Right lobe of liver (tissue), 4 donors: Measurements from ENCODE around the gene CDYL.

Experiments used
- POLR2A ChIP-seq: fragments of 450-650 bp; IDR thresholded peaks from one replicate; pipeline ENCODE4 v1.6.1; 2017; ENCODE audit warnings: antibody characterized with exemption, mild to moderate bottlenecking
- TF ChIP-seq, protein P1 (sequence below), 4 donors: fragments of 200-600 bp in 3 of 4; fragments of 450-650 bp in 1 of 4; IDR thresholded peaks; one replicate each; pipeline versions ENCODE4 v1.5.1 to v1.8.0; 2016 to 2022; ENCODE audit warnings: antibody characterized with exemption in 4 of 4, mild to moderate bottlenecking in 2 of 4
- donor health status: DM: no; HTN: no; CAD: no.
- donor health status: DM: no; HTN: no; CAD: no.
- donor health status: DM: no; HTN: yes; CAD: no.

GRCh38 chr6:4896401-4896800, 120.2 kb downstream of the CDYL start:
- TF ChIP-seq POLR2A, result no peak
- TF ChIP-seq, protein P1, sequence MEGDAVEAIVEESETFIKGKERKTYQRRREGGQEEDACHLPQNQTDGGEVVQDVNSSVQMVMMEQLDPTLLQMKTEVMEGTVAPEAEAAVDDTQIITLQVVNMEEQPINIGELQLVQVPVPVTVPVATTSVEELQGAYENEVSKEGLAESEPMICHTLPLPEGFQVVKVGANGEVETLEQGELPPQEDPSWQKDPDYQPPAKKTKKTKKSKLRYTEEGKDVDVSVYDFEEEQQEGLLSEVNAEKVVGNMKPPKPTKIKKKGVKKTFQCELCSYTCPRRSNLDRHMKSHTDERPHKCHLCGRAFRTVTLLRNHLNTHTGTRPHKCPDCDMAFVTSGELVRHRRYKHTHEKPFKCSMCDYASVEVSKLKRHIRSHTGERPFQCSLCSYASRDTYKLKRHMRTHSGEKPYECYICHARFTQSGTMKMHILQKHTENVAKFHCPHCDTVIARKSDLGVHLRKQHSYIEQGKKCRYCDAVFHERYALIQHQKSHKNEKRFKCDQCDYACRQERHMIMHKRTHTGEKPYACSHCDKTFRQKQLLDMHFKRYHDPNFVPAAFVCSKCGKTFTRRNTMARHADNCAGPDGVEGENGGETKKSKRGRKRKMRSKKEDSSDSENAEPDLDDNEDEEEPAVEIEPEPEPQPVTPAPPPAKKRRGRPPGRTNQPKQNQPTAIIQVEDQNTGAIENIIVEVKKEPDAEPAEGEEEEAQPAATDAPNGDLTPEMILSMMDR (IDR thresholded peaks at IDR 0.05), result no peak
